ENCODE results near the gene OTX2.

DNA sequence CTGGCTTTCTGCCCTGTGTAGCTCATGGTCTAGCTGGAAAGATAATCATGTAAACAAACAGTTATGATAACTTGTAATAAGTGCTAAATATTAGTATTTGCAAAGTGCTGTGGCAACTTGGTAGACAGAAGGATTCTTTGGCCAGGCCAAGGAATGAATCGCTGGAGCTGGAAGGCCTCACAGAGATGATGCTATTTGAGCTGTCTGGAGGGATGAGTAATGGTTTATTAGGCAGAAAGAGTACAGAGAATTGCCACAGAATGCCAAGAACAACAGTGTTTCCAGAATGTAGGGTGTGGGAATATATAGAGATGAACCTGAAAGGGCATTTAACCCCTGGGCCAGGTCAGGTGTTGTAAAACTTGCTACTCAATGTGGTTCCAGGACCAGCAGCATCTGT, 27.6 kb downstream of the OTX2 start:
- TF ChIP-seq, protein P1, sequence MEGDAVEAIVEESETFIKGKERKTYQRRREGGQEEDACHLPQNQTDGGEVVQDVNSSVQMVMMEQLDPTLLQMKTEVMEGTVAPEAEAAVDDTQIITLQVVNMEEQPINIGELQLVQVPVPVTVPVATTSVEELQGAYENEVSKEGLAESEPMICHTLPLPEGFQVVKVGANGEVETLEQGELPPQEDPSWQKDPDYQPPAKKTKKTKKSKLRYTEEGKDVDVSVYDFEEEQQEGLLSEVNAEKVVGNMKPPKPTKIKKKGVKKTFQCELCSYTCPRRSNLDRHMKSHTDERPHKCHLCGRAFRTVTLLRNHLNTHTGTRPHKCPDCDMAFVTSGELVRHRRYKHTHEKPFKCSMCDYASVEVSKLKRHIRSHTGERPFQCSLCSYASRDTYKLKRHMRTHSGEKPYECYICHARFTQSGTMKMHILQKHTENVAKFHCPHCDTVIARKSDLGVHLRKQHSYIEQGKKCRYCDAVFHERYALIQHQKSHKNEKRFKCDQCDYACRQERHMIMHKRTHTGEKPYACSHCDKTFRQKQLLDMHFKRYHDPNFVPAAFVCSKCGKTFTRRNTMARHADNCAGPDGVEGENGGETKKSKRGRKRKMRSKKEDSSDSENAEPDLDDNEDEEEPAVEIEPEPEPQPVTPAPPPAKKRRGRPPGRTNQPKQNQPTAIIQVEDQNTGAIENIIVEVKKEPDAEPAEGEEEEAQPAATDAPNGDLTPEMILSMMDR (conservative IDR thresholded peaks at IDR 0.05): no peak
- no peak for TF ChIP-seq EZH2 (IDR thresholded peaks at IDR 0.05; ENCODE audit: low read depth)
